ENCODE results near the gene CNTLN. TPM values are rescaled to one million over a fixed set of nuclear protein-coding genes. Genes with fewer than 3 reads are reported as not detected.
"Not testable (repeated sequence)": the region's sequence is repeated elsewhere in the genome, so short reads cannot be mapped to it uniquely, and the experiment has no call there.

CNTLN gene
- total and polyA plus RNA-seq, 2 donors (not counting 1 experiment from before 2014, with no cell fraction given) = 0.30 to 0.94 TPM

DNA sequence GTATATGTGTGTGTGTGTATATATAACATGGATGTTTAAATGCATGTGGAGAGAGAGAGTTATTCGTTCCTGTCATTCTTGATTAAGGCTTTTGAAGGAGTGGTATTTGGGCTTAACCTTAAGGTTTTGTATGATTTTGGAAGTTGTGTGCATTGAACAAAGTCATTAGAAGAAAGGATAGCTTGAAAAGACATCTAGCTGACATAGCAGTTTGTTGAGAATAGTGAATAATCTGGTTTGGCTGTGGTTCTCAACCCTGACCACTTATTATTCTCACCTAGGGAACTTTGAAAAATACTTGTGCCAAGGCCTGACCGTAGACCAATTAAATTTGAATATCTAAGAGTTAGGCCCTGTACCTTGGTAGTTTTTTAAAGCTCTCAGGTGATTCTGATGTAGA lies 303.0 kb downstream of the CNTLN start:
- H3K4me3 Mint-ChIP-seq = no peak overlapping the region
- no peaks in the 10 kb centered on the region for H3K36me3 ChIP-seq (replicated peaks in 1 of 2; ENCODE audit: control extremely low read depth in 1 of 2, control insufficient read depth in 1 of 2, extremely low read depth in 1 of 2, insufficient read depth in 2 of 2, low read length in 1 of 2)
- intact Hi-C loops (cut with micrococcal nuclease) = no loop called here
- no peak overlapping the region for H3K9ac ChIP-seq (ENCODE audit: low read length)
- H3K4me2 ChIP-seq (replicated peaks; ENCODE audit: low read depth, low read length, poor library complexity, severe bottlenecking) = no peak overlapping the region
- H3K9me3 Mint-ChIP-seq (ENCODE audit: insufficient read depth) = peaks cover 4% of the 10 kb centered on the region
- no peak overlapping the region for H3K4me3 ChIP-seq (ENCODE audit: control extremely low read depth in 1 of 5, extremely low read depth in 1 of 5, insufficient read depth in 1 of 5, low read depth in 2 of 5, low read length in 4 of 5)
- no peak for TF ChIP-seq EZH2 (IDR thresholded peaks at IDR 0.05; ENCODE audit: borderline replicate concordance, insufficient read depth, low read depth, low read length, poor library complexity, severe bottlenecking)
- no peak for TF ChIP-seq CTCF (IDR thresholded peaks at IDR 0.05)
- H3K27ac Mint-ChIP-seq = no peak overlapping the region
- H3K27me3 ChIP-seq (replicated peaks in 1 of 4; ENCODE audit: control extremely low read depth in 1 of 4, control insufficient read depth in 3 of 4, insufficient read depth in 4 of 4, low read length in 3 of 4) = no peaks in the 10 kb centered on the region
- CTCF ChIA-PET = no interaction called here
- H3K4me1 ChIP-seq (ENCODE audit: control insufficient read depth in 2 of 2, insufficient read depth in 2 of 2, low read length in 2 of 2) = no peaks in the 10 kb centered on the region
- WGBS (ENCODE audit: insufficient coverage) = 100% methylated on average over 1 of the region's 2 CpGs
- DNase-seq = no peak
- no peak overlapping the region for H3K27ac ChIP-seq (ENCODE audit: low read length in 2 of 2)
- no peaks in the 10 kb centered on the region for H3K4me1 Mint-ChIP-seq
- H3K9me3 ChIP-seq (ENCODE audit: control extremely low read depth in 1 of 3, control insufficient read depth in 2 of 3, insufficient read depth in 1 of 3, low read length in 2 of 3) = peaks cover 0 to 5% (median 4%) of the 10 kb centered on the region in 3 donors
- no peak overlapping the region for H2AFZ ChIP-seq (ENCODE audit: insufficient read depth, low read depth, low read length, poor library complexity, severe bottlenecking)
- no peaks in the 10 kb centered on the region for H3K27me3 Mint-ChIP-seq
- no peaks in the 10 kb centered on the region for H4K20me1 ChIP-seq (ENCODE audit: control insufficient read depth, insufficient read depth, low read length, poor library complexity, severe bottlenecking)
- no peak for ATAC-seq (ENCODE audit: low read depth)
- no peaks in the 10 kb centered on the region for H3K79me2 ChIP-seq (ENCODE audit: control insufficient read depth, insufficient read depth, low read length)
- POLR2A ChIA-PET = no interaction called here

- POLR2A ChIA-PET; H3K9me3 Mint-ChIP-seq (ENCODE audit: insufficient read depth); H4K20me1 ChIP-seq (ENCODE audit: control insufficient read depth, insufficient read depth, low read length, poor library complexity, severe bottlenecking); intact Hi-C loops (cut with micrococcal nuclease); H2AFZ ChIP-seq (ENCODE audit: insufficient read depth, low read depth, low read length, poor library complexity, severe bottlenecking); H3K27me3 ChIP-seq (replicated peaks in 1 of 4; ENCODE audit: control extremely low read depth in 1 of 4, control insufficient read depth in 3 of 4, insufficient read depth in 4 of 4, low read length in 3 of 4); CTCF ChIA-PET; H3K4me3 ChIP-seq (ENCODE audit: control extremely low read depth in 1 of 5, extremely low read depth in 1 of 5, insufficient read depth in 1 of 5, low read depth in 2 of 5, low read length in 4 of 5); ATAC-seq (ENCODE audit: low read depth); H3K27me3 Mint-ChIP-seq; H3K4me1 ChIP-seq (ENCODE audit: control insufficient read depth in 2 of 2, insufficient read depth in 2 of 2, low read length in 2 of 2); H3K27ac Mint-ChIP-seq; H3K4me1 Mint-ChIP-seq; H3K4me3 Mint-ChIP-seq; H3K79me2 ChIP-seq (ENCODE audit: control insufficient read depth, insufficient read depth, low read length); H3K27ac ChIP-seq (ENCODE audit: low read length in 2 of 2); H3K4me2 ChIP-seq (replicated peaks; ENCODE audit: low read depth, low read length, poor library complexity, severe bottlenecking); H3K36me3 ChIP-seq (replicated peaks in 1 of 2; ENCODE audit: control extremely low read depth in 1 of 2, control insufficient read depth in 1 of 2, extremely low read depth in 1 of 2, insufficient read depth in 2 of 2, low read length in 1 of 2); H3K9ac ChIP-seq (ENCODE audit: low read length); DNase-seq; H3K9me3 ChIP-seq (ENCODE audit: control extremely low read depth in 1 of 3, control insufficient read depth in 2 of 3, insufficient read depth in 1 of 3, low read length in 2 of 3): not testable (repeated sequence)
- WGBS (ENCODE audit: insufficient coverage) = 100% methylated on average over 2 of the region's 3 CpGs
Observed at GRCh38 chr9:17445126-17445525, 310.3 kb downstream of the CNTLN start.
